WTC11 (cell line): ENCODE results near the gene LSM4. TPM values are rescaled to one million over a fixed set of nuclear protein-coding genes. Genes with fewer than 3 reads are reported as not detected.

Experiments
- ATAC-seq: fragments of 200-7000 bp; cut with Tn5 transposase; 2 replicates; pipeline ENCODE4 v1.10.0; 2021; ENCODE audit warnings: mild to moderate bottlenecking, moderate library complexity
- CTCF ChIA-PET: fragments of 300-600 bp; sonication (Branson Sonifier 250); formaldehyde crosslinking; loops from one replicate; lab custom pipeline; 2021; ENCODE audit warnings: antibody characterized with exemption; lab: Charles Lee
- POLR2A ChIA-PET: fragments of 350-600 bp; sonication (Branson Sonifier 250); formaldehyde crosslinking; loops from one replicate; lab custom pipeline; 2021; ENCODE audit warnings: antibody characterized with exemption; lab: Charles Lee
- DNase-seq: peaks from one replicate; pipeline ENCODE4 v3.0.0; 2021; ENCODE audit warnings: low spot score
- H3K27ac Mint-ChIP-seq: 2 replicates; pipeline ENCODE4 v1.8.0; 2021; ENCODE audit warnings: mixed read lengths
- H3K27me3 Mint-ChIP-seq: 2 replicates; pipeline ENCODE4 v1.8.0; 2021; ENCODE audit warnings: low read depth, mild to moderate bottlenecking, moderate library complexity, mixed read lengths
- H3K36me3 Mint-ChIP-seq: 2 replicates; pipeline ENCODE4 v1.8.0; 2021; ENCODE audit warnings: mixed read lengths
- H3K4me1 Mint-ChIP-seq: 2 replicates; pipeline ENCODE4 v1.8.0; 2022; ENCODE audit warnings: mixed read lengths
- H3K4me3 Mint-ChIP-seq: 2 replicates; pipeline ENCODE4 v1.8.0; 2021; ENCODE audit warnings: mild to moderate bottlenecking, moderate library complexity, mixed read lengths
- H3K9me3 Mint-ChIP-seq: 2 replicates; pipeline ENCODE4 v1.8.0; 2021; ENCODE audit warnings: mixed read lengths
- ATF3 ChIP-seq: sonication (generic); formaldehyde crosslinking; conservative IDR thresholded peaks from 2 replicates; pipeline ENCODE4 v1.8.1; 2022; ENCODE audit warnings: mild to moderate bottlenecking, missing genetic modification reagents
- ATF6 ChIP-seq: sonication (generic); formaldehyde crosslinking; IDR thresholded peaks from 2 replicates; pipeline ENCODE4 v1.8.1; 2023; ENCODE audit warnings: mild to moderate bottlenecking, missing genetic modification reagents
- CBFB ChIP-seq: sonication (generic); formaldehyde crosslinking; IDR thresholded peaks from 2 replicates; pipeline ENCODE4 v1.8.1; 2022; ENCODE audit warnings: mild to moderate bottlenecking, low read depth, missing genetic modification reagents
- CREB1 ChIP-seq: sonication (generic); formaldehyde crosslinking; IDR thresholded peaks from 2 replicates; pipeline ENCODE4 v1.8.0; 2023; ENCODE audit warnings: mild to moderate bottlenecking, missing genetic modification reagents
- E2F4 ChIP-seq: sonication (generic); formaldehyde crosslinking; IDR thresholded peaks from 2 replicates; pipeline ENCODE4 v1.8.1; 2022; ENCODE audit warnings: low read depth, mild to moderate bottlenecking, moderate library complexity, missing genetic modification reagents, borderline replicate concordance
- E2F5 ChIP-seq: sonication (generic); formaldehyde crosslinking; IDR thresholded peaks from 2 replicates; pipeline ENCODE4 v1.8.1; 2022; ENCODE audit warnings: mild to moderate bottlenecking, moderate library complexity, missing genetic modification reagents
- EMX1 ChIP-seq: fragments of 250-450 bp; sonication (Bioruptor Pico); IDR thresholded peaks from 2 replicates; pipeline ENCODE4 v1.8.0; 2021; ENCODE audit warnings: mild to moderate bottlenecking
- ESRRA ChIP-seq: sonication (generic); formaldehyde crosslinking; IDR thresholded peaks from 2 replicates; pipeline ENCODE4 v1.8.1; 2022; ENCODE audit warnings: mild to moderate bottlenecking, missing genetic modification reagents, borderline replicate concordance
- GABPB1 ChIP-seq: sonication (generic); formaldehyde crosslinking; IDR thresholded peaks from 2 replicates; pipeline ENCODE4 v1.8.1; 2023; ENCODE audit warnings: mild to moderate bottlenecking, missing genetic modification reagents
- IRF1 ChIP-seq: sonication (generic); formaldehyde crosslinking; IDR thresholded peaks from 2 replicates; pipeline ENCODE4 v1.8.0; 2023; ENCODE audit warnings: missing genetic modification reagents
- JAZF1 ChIP-seq: fragments of 250-450 bp; sonication (Bioruptor Pico); IDR thresholded peaks from 2 replicates; pipeline ENCODE4 v1.9.0; 2021; ENCODE audit warnings: moderate library complexity, mild to moderate bottlenecking, inconsistent platforms
- MAX ChIP-seq: sonication (generic); formaldehyde crosslinking; IDR thresholded peaks from 2 replicates; pipeline ENCODE4 v1.8.0; 2022; ENCODE audit warnings: mild to moderate bottlenecking, missing genetic modification reagents
- NFATC4 ChIP-seq: fragments of 250-450 bp; sonication (Bioruptor Pico); IDR thresholded peaks from 2 replicates; pipeline ENCODE4 v1.9.0; 2021; ENCODE audit warnings: mild to moderate bottlenecking
- NFYB ChIP-seq: sonication (generic); formaldehyde crosslinking; conservative IDR thresholded peaks from 2 replicates; pipeline ENCODE4 v1.8.0; 2022; ENCODE audit warnings: low read depth, missing genetic modification reagents
- RELA ChIP-seq: sonication (generic); formaldehyde crosslinking; IDR thresholded peaks from 2 replicates; pipeline ENCODE4 v1.8.1; 2022; ENCODE audit warnings: missing genetic modification reagents, mild to moderate bottlenecking, borderline replicate concordance
- RORB ChIP-seq: fragments of 250-450 bp; sonication (Bioruptor Pico); IDR thresholded peaks from 2 replicates; pipeline ENCODE4 v1.9.0; 2021; ENCODE audit warnings: mild to moderate bottlenecking
- SOX15 ChIP-seq: fragments of 250-450 bp; sonication (Bioruptor Pico); IDR thresholded peaks from 2 replicates; pipeline ENCODE4 v1.9.0; 2021; ENCODE audit warnings: mild to moderate bottlenecking
- SP1 ChIP-seq: sonication (generic); formaldehyde crosslinking; conservative IDR thresholded peaks from 2 replicates; pipeline ENCODE4 v1.8.1; 2022; ENCODE audit warnings: missing genetic modification reagents
- TEAD1 ChIP-seq: sonication (generic); formaldehyde crosslinking; IDR thresholded peaks from 2 replicates; pipeline ENCODE4 v1.8.0; 2022; ENCODE audit warnings: mild to moderate bottlenecking, missing genetic modification reagents
- TEAD4 ChIP-seq: sonication (generic); formaldehyde crosslinking; IDR thresholded peaks from 2 replicates; pipeline ENCODE4 v1.8.0; 2022; ENCODE audit warnings: mild to moderate bottlenecking, missing genetic modification reagents
- USF2 ChIP-seq: sonication (generic); formaldehyde crosslinking; IDR thresholded peaks from 2 replicates; pipeline ENCODE4 v1.8.1; 2023; ENCODE audit warnings: mild to moderate bottlenecking, missing genetic modification reagents, moderate library complexity
- ZBTB21 ChIP-seq: sonication (generic); formaldehyde crosslinking; IDR thresholded peaks from 2 replicates; pipeline ENCODE4 v1.8.1; 2023; ENCODE audit warnings: mild to moderate bottlenecking, missing genetic modification reagents, borderline replicate concordance
- ZNF121 ChIP-seq: sonication (generic); formaldehyde crosslinking; IDR thresholded peaks from 2 replicates; pipeline ENCODE4 v1.8.0; 2023; ENCODE audit warnings: missing genetic modification reagents
- ZNF138 ChIP-seq: sonication (generic); formaldehyde crosslinking; conservative IDR thresholded peaks from 2 replicates; pipeline ENCODE4 v1.8.1; 2022; ENCODE audit warnings: mild to moderate bottlenecking, moderate library complexity, missing genetic modification reagents
- ZNF512 ChIP-seq: sonication (generic); formaldehyde crosslinking; IDR thresholded peaks from 2 replicates; pipeline ENCODE4 v1.8.1; 2022; ENCODE audit warnings: missing genetic modification reagents, borderline replicate concordance
- total RNA-seq: library from RNA; stranded (reverse); gene quantifications from 3 replicates; pipeline ENCODE4 v1.2.3, GENCODE V29; 2021

LSM4 gene
- total RNA-seq, 1 experiment from 2014 or later = 373 TPM

- TF ChIP-seq IRF1 (no peak), ESRRA (CRISPR knock-in tag) (no peak), ZNF121 (CRISPR knock-in tag) (no peak), EMX1 (CRISPR knock-in tag) (no peak), ATF3 (CRISPR knock-in tag) (no peak), NFYB (CRISPR knock-in tag) (no peak), GABPB1 (CRISPR knock-in tag) (no peak), JAZF1 (no peak), ZNF138 (CRISPR knock-in tag) (no peak), RORB (CRISPR knock-in tag) (no peak), E2F5 (CRISPR knock-in tag) (no peak), SP1 (CRISPR knock-in tag) (no peak)
- TF ChIP-seq, all 79 proteins: peak for 0
Measured at GRCh38 chr19:18269070-18269723, 53.7 kb downstream of the LSM4 start (continued).

GRCh38 chr19:18266771-18267686, 55.8 kb downstream of the LSM4 start:
- H3K27ac Mint-ChIP-seq = no peak overlapping the region
- no peak overlapping the region for H3K4me3 Mint-ChIP-seq
- TF ChIP-seq MAX (no peak), TEAD4 (CRISPR knock-in tag) (no peak), E2F4 (no peak), ESRRA (CRISPR knock-in tag) (no peak), ATF6 (no peak), JAZF1 (no peak)
- TF ChIP-seq, all 79 proteins: peak for 0
- DNase-seq (no peak), ATAC-seq (no peak)
- CTCF ChIA-PET = interaction anchor here (1.5 to 1.7 kb wide), 2 partner anchors 11 to 61 kb away, joined by 6 to 8 read pairs; a partner anchor contains a TSS
- Mint-ChIP-seq H3K27me3 (peaks cover 3% of the 10 kb centered on the region), H3K4me1 (no peaks in the 10 kb centered on the region), H3K9me3 (no peaks in the 10 kb centered on the region), H3K36me3 (no peaks in the 10 kb centered on the region)
- POLR2A ChIA-PET = no interaction called here

GRCh38 chr19:18265582-18265981, 57.3 kb downstream of the LSM4 start:
- no peaks in the 10 kb centered on the region for H3K4me1 Mint-ChIP-seq
- DNase-seq (no peak), ATAC-seq (no peak)
- H3K27ac Mint-ChIP-seq = no peak overlapping the region
- no peaks in the 10 kb centered on the region; the same call in 1 of the 2 replicates for H3K27me3 Mint-ChIP-seq
- H3K4me3 Mint-ChIP-seq = no peak overlapping the region
- H3K36me3 Mint-ChIP-seq = no peaks in the 10 kb centered on the region
- CTCF ChIA-PET = interaction anchor here (1.3 kb wide), 1 partner anchor 14 kb away, joined by 3 read pairs; no protein-coding TSS in a partner anchor
- H3K9me3 Mint-ChIP-seq = peaks cover 8% of the 10 kb centered on the region
- POLR2A ChIA-PET = no interaction called here
- no peak for TF ChIP-seq ZNF512
- no peak for TF ChIP-seq SOX15 (CRISPR knock-in tag)
- no peak for TF ChIP-seq CBFB (CRISPR knock-in tag)
- TF ChIP-seq JAZF1 = no peak
- no peak for TF ChIP-seq USF2 (CRISPR knock-in tag)
- TF ChIP-seq NFATC4 = no peak
- TF ChIP-seq TEAD1 = no peak
- TF ChIP-seq EMX1 (CRISPR knock-in tag) = no peak
- no peak for TF ChIP-seq RELA (CRISPR knock-in tag)
- no peak for TF ChIP-seq ZNF121 (CRISPR knock-in tag)
- TF ChIP-seq ZBTB21 (CRISPR knock-in tag) = no peak
- TF ChIP-seq CREB1 (CRISPR knock-in tag) = no peak
